Spleen (tissue), 11 donors: Measurements from ENCODE around the gene VEGFA. TPM values are rescaled to one million over a fixed set of nuclear protein-coding genes. Genes with fewer than 3 reads are reported as not detected.

Experiments
- DNase-seq: peaks from one replicate; pipeline ENCODE4 v3.0.0-alpha.2; 2020
- H3K27ac ChIP-seq, 8 donors: fragments of 200-600 bp; sonication (generic) in 7 of 8; 1 replicate in 4 of 8; 2 replicates in 4 of 8; pipeline versions ENCODE4 v1.5.0 to v1.8.0; 2016 to 2021; ENCODE audit warnings: inconsistent platforms in 4 of 8, mild to moderate bottlenecking in 4 of 8, moderate library complexity in 1 of 8
- H3K27me3 ChIP-seq, 7 donors: fragments of 200-600 bp; sonication (generic) in 6 of 7; replicated peaks in 1 of 7; 1 replicate in 4 of 7; 2 replicates in 3 of 7; pipeline versions ENCODE4 v1.5.0 to v1.8.0; 2016 to 2021; ENCODE audit warnings: inconsistent platforms in 3 of 7, mild to moderate bottlenecking in 1 of 7
- H3K36me3 ChIP-seq, 6 donors: fragments of 200-600 bp; sonication (generic) in 5 of 6; 1 replicate in 4 of 6; 2 replicates in 2 of 6; pipeline versions ENCODE4 v1.5.0 to v1.8.0; 2016 to 2021; ENCODE audit warnings: inconsistent platforms in 2 of 6
- H3K4me1 ChIP-seq, 6 donors: fragments of 200-600 bp; sonication (generic) in 5 of 6; 1 replicate in 3 of 6; 2 replicates in 3 of 6; pipeline versions ENCODE4 v1.5.0 to v1.8.0; 2016 to 2021; ENCODE audit warnings: inconsistent platforms in 3 of 6
- H3K4me3 ChIP-seq, 8 donors: fragments of 200-600 bp; sonication (generic) in 7 of 8; 1 replicate in 4 of 8; 2 replicates in 4 of 8; pipeline versions ENCODE4 v1.5.0 to v1.8.0; 2016 to 2021; ENCODE audit warnings: inconsistent platforms in 4 of 8, mild to moderate bottlenecking in 4 of 8, moderate library complexity in 2 of 8
- H3K9me3 ChIP-seq, 8 donors: fragments of 200-600 bp; sonication (generic) in 7 of 8; 1 replicate in 4 of 8; 2 replicates in 4 of 8; pipeline versions ENCODE4 v1.5.0 to v1.8.0; 2016 to 2021; ENCODE audit warnings: inconsistent platforms in 4 of 8
- CTCF ChIP-seq, 11 experiments: fragments of 200-600 bp in 7 of 11; fragments of 450-650 bp in 4 of 11; sonication (generic) in 4 of 11; IDR thresholded peaks in 8 of 11; conservative IDR thresholded peaks in 3 of 11; 1 replicate in 7 of 11; 2 replicates in 4 of 11; pipeline versions ENCODE4 v1.4.0 to v1.8.0; 2016 to 2021; ENCODE audit warnings: antibody characterized with exemption in 11 of 11, inconsistent platforms in 4 of 11, mild to moderate bottlenecking in 1 of 11
- POLR2A ChIP-seq, 3 donors: fragments of 450-650 bp; IDR thresholded peaks; one replicate each; pipeline ENCODE4 v1.5.1; 2017; ENCODE audit warnings: antibody characterized with exemption in 3 of 3, mild to moderate bottlenecking in 1 of 3
- POLR2AphosphoS5 ChIP-seq, 3 donors: sonication (generic); formaldehyde crosslinking; IDR thresholded peaks; one replicate each; pipeline ENCODE4 v1.5.1; 2017; ENCODE audit warnings: antibody characterized with exemption in 3 of 3
- WGBS, 5 donors: extraction: QIAGEN DNeasy Blood & Tissue Kit in 3 of 5; methylation state at CpG; one replicate each; pipeline versions ENCODE4 v1.1.5 to v1.1.7; 2013 to 2018; 5-methylcytosine and 5-hydroxymethylcytosine counted together
- intact Hi-C: fragments of 100-400 bp; cut with DNase I; formaldehyde crosslinking; loops from one replicate; pipeline ENCODE4 v1.15.0; 2023; ENCODE audit warnings: low total_unique reads
- polyA plus RNA-seq, 3 donors: library from polyadenylated mRNA; stranded (reverse); fragments of 200-250 nt; gene quantifications; one replicate each; pipeline ENCODE4 v1.2.1, GENCODE V29; 2013
- total RNA-seq, 7 donors: library from RNA; depleted of rRNA in 3 of 7; stranded (reverse); fragments of >200 nt in 3 of 7; fragmentation: NEBNext Ultra II Directional in 4 of 7; extraction: Animal tissue kit (Norgen Biotek cat#: 25700) in 4 of 7; gene quantifications; one replicate each; pipeline versions ENCODE4 v1.1.0 to v1.2.1, GENCODE V29; 2016 to 2021
- donor health status: healthy with polysubstance abuse.
- donor health status: DM: no; HTN: no; CAD: no; lungs with moderate emphysema.
- donor health status: DM: no; HTN: no; CAD: no.
- donor health status: Bipolar disorder and iron deficiency.
- donor health status: healthy.
- donor health status: DM: no; HTN: no; CAD: no.
- donor health status: DM: yes; HTN: yes; CAD: no.

Gene VEGFA
- total and polyA plus RNA-seq, 10 donors, result 31.0 to 486 (median 153) TPM

GRCh38 chr6:43799551-43800297 is 29.7 kb downstream of the VEGFA start:
- peak overlapping the region in 7 of 8 donors; percentile 22 to 81 (median 73) for H3K27ac ChIP-seq

DNA sequence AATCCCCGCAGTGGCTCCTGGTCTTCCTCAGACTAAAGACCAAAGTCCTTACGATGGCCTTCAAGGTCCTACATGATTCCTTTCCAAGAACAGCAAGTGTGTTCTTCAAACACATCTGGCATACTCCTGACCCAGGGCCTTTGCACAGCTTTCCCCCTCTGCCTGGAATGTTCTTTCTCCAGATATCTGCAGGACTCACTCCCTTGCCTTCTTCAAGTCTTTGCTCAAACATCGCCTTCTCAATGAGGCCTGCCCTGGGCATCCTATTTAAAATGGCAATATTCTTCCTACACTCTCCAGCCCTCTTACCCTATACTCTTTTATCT is 30.2 kb downstream of the VEGFA start:
- no peak overlapping the region for H3K4me3 ChIP-seq
- no peak for TF ChIP-seq POLR2A (IDR thresholded peaks at IDR 0.05)
- TF ChIP-seq CTCF (IDR thresholded peaks at IDR 0.05 in 8 of 11, conservative IDR thresholded peaks at IDR 0.05 in 3 of 11), result no peak
- TF ChIP-seq POLR2AphosphoS5 (IDR thresholded peaks at IDR 0.05), result no peak
- peaks cover 0 to 71% (median 14%) of the 10 kb centered on the region in 6 donors for H3K4me1 ChIP-seq
- 49 to 76% (median 67%) methylated on average over 3 of the region's 3 CpGs for WGBS, 5 donors
- intact Hi-C loops, result no loop called here
- peak overlapping the region in 6 of 8 donors; percentile 43 to 81 (median 74) for H3K27ac ChIP-seq
- DNase-seq, result no peak
- H3K27me3 ChIP-seq, result peaks cover 0 to 1% (median 0%) of the 10 kb centered on the region in 7 donors
- H3K36me3 ChIP-seq, result no peaks in the 10 kb centered on the region
- H3K9me3 ChIP-seq, result no peaks in the 10 kb centered on the region

More at GRCh38 chr6:43799551-43800297, 29.7 kb downstream of the VEGFA start:
- Histone ChIP-seq H3K27me3 (peaks cover 0 to 5% (median 0%) of the 10 kb centered on the region in 7 donors), H3K4me3 (peak overlapping the region in 1 of 8 donors; percentile 1), H3K4me1 (peaks cover 0 to 71% (median 14%) of the 10 kb centered on the region in 6 donors), H3K9me3 (no peaks in the 10 kb centered on the region), H3K36me3 (no peaks in the 10 kb centered on the region)
- 34 to 67% (median 45%) methylated on average over 4 to 6 of the region's 6 CpGs for WGBS, 5 donors
- no peak for TF ChIP-seq CTCF (IDR thresholded peaks at IDR 0.05 in 8 of 11, conservative IDR thresholded peaks at IDR 0.05 in 3 of 11)
- no peak for TF ChIP-seq POLR2A (IDR thresholded peaks at IDR 0.05)
- no peak for TF ChIP-seq POLR2AphosphoS5 (IDR thresholded peaks at IDR 0.05)
- intact Hi-C loops, result no loop called here
- peak; percentile 54 for DNase-seq

GRCh38 chr6:43800746-43801494 is 30.9 kb downstream of the VEGFA start:
- Histone ChIP-seq H3K9me3 (no peaks in the 10 kb centered on the region), H3K27me3 (no peaks in the 10 kb centered on the region), H3K4me1 (peaks cover 0 to 65% (median 14%) of the 10 kb centered on the region in 6 donors), H3K36me3 (no peaks in the 10 kb centered on the region), H3K4me3 (no peak overlapping the region), H3K27ac (peak overlapping the region in 2 of 8 donors; percentile 74 to 80)
- no peak for TF ChIP-seq CTCF (IDR thresholded peaks at IDR 0.05 in 8 of 11, conservative IDR thresholded peaks at IDR 0.05 in 3 of 11)
- TF ChIP-seq POLR2AphosphoS5 (IDR thresholded peaks at IDR 0.05), result no peak
- no peak for TF ChIP-seq POLR2A (IDR thresholded peaks at IDR 0.05)
- 78 to 93% (median 86%) methylated on average over 10 of the region's 10 CpGs for WGBS, 5 donors
- intact Hi-C loops, result no loop called here
- peak; percentile 33 for DNase-seq
